ENCODE results near the gene JMJD7. TPM values are rescaled to one million over a fixed set of nuclear protein-coding genes. Genes with fewer than 3 reads are reported as not detected.

JMJD7 gene
- total RNA-seq, 1 donor, result 1.4 TPM

DNA sequence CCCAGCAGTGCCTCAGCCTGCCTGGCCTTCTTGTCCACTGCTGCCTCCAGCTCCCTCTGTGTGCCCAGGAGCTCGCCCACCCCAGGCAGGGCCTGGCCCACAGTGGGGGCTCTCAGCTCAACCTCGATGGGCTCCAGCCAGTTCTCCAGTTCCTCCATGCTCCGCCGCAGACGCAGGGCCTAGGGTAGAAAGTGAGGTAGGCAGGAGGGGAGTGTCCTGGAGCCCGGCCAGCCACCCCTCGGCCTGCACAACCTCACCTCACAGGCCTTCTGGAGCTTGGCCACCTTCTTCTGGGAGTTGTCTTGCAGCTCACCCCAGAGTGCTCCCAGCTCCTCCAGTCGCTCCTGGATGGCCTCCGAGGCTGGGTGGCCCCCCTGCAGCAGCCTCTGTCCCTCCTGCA is 29.4 kb downstream of the JMJD7 start:
- Histone ChIP-seq H3K27me3 (ENCODE audit: insufficient read depth, low read length) (peaks cover 7% of the 10 kb centered on the region), H3K4me3 (ENCODE audit: insufficient read depth, low read length) (no peak overlapping the region), H3K9me3 (ENCODE audit: low read depth, low read length) (no peaks in the 10 kb centered on the region), H3K36me3 (ENCODE audit: insufficient read depth, low read length) (no peaks in the 10 kb centered on the region), H4K20me1 (ENCODE audit: insufficient read depth, low read length) (no peaks in the 10 kb centered on the region), H3K27ac (ENCODE audit: low read depth, low read length) (no peak overlapping the region), H3K79me2 (ENCODE audit: insufficient read depth, low read length) (no peaks in the 10 kb centered on the region), H2AFZ (ENCODE audit: low read length) (no peak overlapping the region), H3K4me2 (ENCODE audit: insufficient read depth, low read length) (no peak overlapping the region), H3K4me1 (ENCODE audit: insufficient read depth, low read length) (no peaks in the 10 kb centered on the region)
- no peak for DNase-seq (ENCODE audit: insufficient read length, low spot score, missing footprints)
- TF ChIP-seq, protein P1, sequence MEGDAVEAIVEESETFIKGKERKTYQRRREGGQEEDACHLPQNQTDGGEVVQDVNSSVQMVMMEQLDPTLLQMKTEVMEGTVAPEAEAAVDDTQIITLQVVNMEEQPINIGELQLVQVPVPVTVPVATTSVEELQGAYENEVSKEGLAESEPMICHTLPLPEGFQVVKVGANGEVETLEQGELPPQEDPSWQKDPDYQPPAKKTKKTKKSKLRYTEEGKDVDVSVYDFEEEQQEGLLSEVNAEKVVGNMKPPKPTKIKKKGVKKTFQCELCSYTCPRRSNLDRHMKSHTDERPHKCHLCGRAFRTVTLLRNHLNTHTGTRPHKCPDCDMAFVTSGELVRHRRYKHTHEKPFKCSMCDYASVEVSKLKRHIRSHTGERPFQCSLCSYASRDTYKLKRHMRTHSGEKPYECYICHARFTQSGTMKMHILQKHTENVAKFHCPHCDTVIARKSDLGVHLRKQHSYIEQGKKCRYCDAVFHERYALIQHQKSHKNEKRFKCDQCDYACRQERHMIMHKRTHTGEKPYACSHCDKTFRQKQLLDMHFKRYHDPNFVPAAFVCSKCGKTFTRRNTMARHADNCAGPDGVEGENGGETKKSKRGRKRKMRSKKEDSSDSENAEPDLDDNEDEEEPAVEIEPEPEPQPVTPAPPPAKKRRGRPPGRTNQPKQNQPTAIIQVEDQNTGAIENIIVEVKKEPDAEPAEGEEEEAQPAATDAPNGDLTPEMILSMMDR (IDR thresholded peaks at IDR 0.05; ENCODE audit: extremely low read depth, low read depth, low read length), result no peak

DNA sequence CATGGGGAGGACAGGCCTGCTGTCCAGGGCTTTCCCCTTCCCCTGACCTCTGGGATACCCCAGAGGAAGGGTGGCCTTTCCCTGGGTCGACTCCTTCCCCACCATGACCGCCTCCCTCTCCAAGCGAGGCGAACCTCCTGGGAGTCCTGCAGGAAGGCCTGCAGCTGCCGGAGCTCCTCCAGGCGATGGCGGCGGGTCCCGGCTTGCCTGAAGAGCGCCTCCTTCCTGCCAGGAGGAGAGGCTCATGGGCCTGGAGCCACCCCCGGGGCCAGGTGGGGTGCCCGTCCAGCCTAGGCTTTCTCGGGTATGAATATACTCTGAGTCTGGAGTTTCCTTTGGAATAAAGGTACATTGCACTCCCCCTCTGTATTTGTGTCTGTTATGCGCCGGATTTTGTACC is 30.9 kb downstream of the JMJD7 start:
- no peaks in the 10 kb centered on the region for H3K36me3 ChIP-seq (ENCODE audit: insufficient read depth, low read length)
- no peak overlapping the region for H3K4me3 ChIP-seq (ENCODE audit: insufficient read depth, low read length)
- DNase-seq (ENCODE audit: insufficient read length, low spot score, missing footprints), result no peak
- TF ChIP-seq, protein P1 (IDR thresholded peaks at IDR 0.05; ENCODE audit: extremely low read depth, low read depth, low read length), result no peak
- H3K79me2 ChIP-seq (ENCODE audit: insufficient read depth, low read length), result no peaks in the 10 kb centered on the region
- H4K20me1 ChIP-seq (ENCODE audit: insufficient read depth, low read length), result no peaks in the 10 kb centered on the region
- peaks cover 6% of the 10 kb centered on the region for H3K27me3 ChIP-seq (ENCODE audit: insufficient read depth, low read length)
- H3K27ac ChIP-seq (ENCODE audit: low read depth, low read length), result no peak overlapping the region
- no peak overlapping the region for H2AFZ ChIP-seq (ENCODE audit: low read length)
- H3K4me2 ChIP-seq (ENCODE audit: insufficient read depth, low read length), result no peak overlapping the region
- no peaks in the 10 kb centered on the region for H3K4me1 ChIP-seq (ENCODE audit: insufficient read depth, low read length)
- no peaks in the 10 kb centered on the region for H3K9me3 ChIP-seq (ENCODE audit: low read depth, low read length)

DNA sequence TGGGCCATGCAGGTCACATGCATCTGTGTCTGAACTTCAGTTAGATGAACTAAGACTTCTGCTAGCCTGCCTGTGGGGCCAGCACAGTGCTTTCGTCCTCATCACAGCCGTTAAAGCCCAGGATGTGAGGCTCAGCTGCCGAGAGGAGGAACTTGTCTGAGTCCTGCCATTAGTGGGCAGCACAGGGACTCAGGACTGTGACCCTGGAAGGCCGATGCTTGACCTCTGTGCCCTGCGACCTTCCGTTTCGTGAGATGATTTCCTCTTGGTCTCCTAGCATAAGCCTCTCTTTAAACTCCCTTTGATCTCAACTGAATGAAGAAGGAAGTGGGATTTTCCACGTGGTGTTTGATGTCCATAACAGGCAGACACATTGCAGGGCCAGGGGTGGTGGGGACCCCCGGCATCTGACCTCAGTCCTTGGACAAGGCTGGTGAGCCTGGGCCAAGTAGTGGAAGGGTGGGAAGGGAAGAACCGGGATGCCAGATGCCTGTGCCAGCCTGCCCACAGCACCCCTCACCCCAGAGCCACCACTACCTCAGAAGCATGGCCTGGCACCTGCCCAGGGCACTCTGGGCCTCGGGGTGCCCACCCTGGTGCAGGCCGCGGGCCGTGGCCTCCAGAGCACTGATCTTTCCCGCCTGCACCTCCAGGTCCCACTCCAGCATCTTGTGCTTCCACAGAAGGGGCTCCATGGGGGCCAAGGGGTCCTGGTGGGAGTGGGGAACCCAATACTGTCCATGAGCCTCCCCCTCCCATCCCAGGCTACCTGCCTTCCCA is 32.3 kb downstream of the JMJD7 start:
- no peaks in the 10 kb centered on the region for H4K20me1 ChIP-seq (ENCODE audit: insufficient read depth, low read length)
- no peak for DNase-seq (ENCODE audit: insufficient read length, low spot score, missing footprints)
- no peaks in the 10 kb centered on the region for H3K9me3 ChIP-seq (ENCODE audit: low read depth, low read length)
- H3K79me2 ChIP-seq (ENCODE audit: insufficient read depth, low read length), result no peaks in the 10 kb centered on the region
- no peaks in the 10 kb centered on the region for H3K36me3 ChIP-seq (ENCODE audit: insufficient read depth, low read length)
- no peak overlapping the region for H3K4me2 ChIP-seq (ENCODE audit: insufficient read depth, low read length)
- H3K4me3 ChIP-seq (ENCODE audit: insufficient read depth, low read length), result no peak overlapping the region
- H3K27ac ChIP-seq (ENCODE audit: low read depth, low read length), result no peak overlapping the region
- TF ChIP-seq, protein P1 (IDR thresholded peaks at IDR 0.05; ENCODE audit: extremely low read depth, low read depth, low read length), result no peak
- H3K4me1 ChIP-seq (ENCODE audit: insufficient read depth, low read length), result no peaks in the 10 kb centered on the region
- peaks cover 2% of the 10 kb centered on the region for H3K27me3 ChIP-seq (ENCODE audit: insufficient read depth, low read length)
- H2AFZ ChIP-seq (ENCODE audit: low read length), result no peak overlapping the region

DNA sequence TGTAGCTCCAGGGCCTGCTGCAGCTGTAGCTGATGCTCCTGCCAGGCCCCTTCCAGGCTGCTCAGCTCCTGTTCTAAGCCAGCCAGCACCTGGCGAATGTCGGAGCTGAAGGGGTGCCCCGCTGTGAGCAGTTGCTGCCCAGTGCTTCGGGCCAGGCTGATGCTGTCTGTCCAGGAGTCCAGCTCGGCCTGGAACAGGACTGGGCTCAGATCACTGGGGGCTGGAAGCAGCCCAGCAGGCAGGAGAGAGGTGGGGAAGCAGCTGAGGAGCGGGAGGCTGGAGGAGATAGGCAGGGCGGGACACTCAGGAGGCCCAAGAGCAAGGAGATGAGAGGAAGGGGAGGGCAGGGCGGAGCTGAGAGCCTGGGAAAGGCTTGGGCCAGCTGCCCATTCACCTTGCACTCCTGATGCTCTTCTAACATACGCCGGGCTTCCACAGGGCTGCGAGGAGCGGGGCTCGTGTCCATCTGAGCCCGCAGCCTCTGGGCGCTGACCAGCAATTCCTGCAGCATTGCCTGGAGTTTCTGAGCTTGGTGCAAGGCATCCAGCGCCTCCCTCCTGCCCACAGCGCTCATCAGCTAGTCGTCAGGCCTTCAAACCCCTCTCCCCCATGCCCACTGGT is 34.0 kb downstream of the JMJD7 start:
- Histone ChIP-seq H3K4me3 (ENCODE audit: insufficient read depth, low read length) (no peak overlapping the region), H3K79me2 (ENCODE audit: insufficient read depth, low read length) (no peaks in the 10 kb centered on the region), H3K27me3 (ENCODE audit: insufficient read depth, low read length) (no peaks in the 10 kb centered on the region), H4K20me1 (ENCODE audit: insufficient read depth, low read length) (no peaks in the 10 kb centered on the region), H3K9me3 (ENCODE audit: low read depth, low read length) (no peaks in the 10 kb centered on the region), H3K4me2 (ENCODE audit: insufficient read depth, low read length) (no peak overlapping the region), H3K27ac (ENCODE audit: low read depth, low read length) (no peak overlapping the region), H2AFZ (ENCODE audit: low read length) (no peak overlapping the region), H3K36me3 (ENCODE audit: insufficient read depth, low read length) (no peaks in the 10 kb centered on the region), H3K4me1 (ENCODE audit: insufficient read depth, low read length) (no peaks in the 10 kb centered on the region)
- no peak for DNase-seq (ENCODE audit: insufficient read length, low spot score, missing footprints)
- TF ChIP-seq, protein P1 (IDR thresholded peaks at IDR 0.05; ENCODE audit: extremely low read depth, low read depth, low read length), result no peak

Measured in osteoblast (primary cell).